HEK293 (cell line): Measurements from ENCODE around the gene RNF7.

ENCODE experiments used
- GLI2 ChIP-seq: fragments of 450-650 bp; formaldehyde crosslinking; IDR thresholded peaks from 2 replicates; pipeline ENCODE4; 2017; ENCODE audit warnings: missing biosample characterization, missing genetic modification characterization, low read depth, borderline replicate concordance
- OVOL3 ChIP-seq: fragments of 450-650 bp; formaldehyde crosslinking; IDR thresholded peaks from 2 replicates; pipeline ENCODE4 v1.5.1; 2016; ENCODE audit warnings: missing biosample characterization, missing genetic modification characterization
- REPIN1 ChIP-seq: fragments of 450-650 bp; formaldehyde crosslinking; IDR thresholded peaks from 2 replicates; pipeline ENCODE4 v1.5.1; 2017; ENCODE audit warnings: missing biosample characterization, missing genetic modification characterization, low read depth
- ZNF350 ChIP-seq: fragments of 450-650 bp; formaldehyde crosslinking; IDR thresholded peaks from 2 replicates; pipeline ENCODE4 v1.5.0; 2017; ENCODE audit warnings: missing biosample characterization, mild to moderate bottlenecking, missing genetic modification characterization
- ZNF501 ChIP-seq: fragments of 450-650 bp; formaldehyde crosslinking; IDR thresholded peaks from 2 replicates; pipeline ENCODE4 v1.5.1; 2016; ENCODE audit warnings: missing biosample characterization, missing genetic modification characterization
- TF ChIP-seq, protein P1 (sequence below): fragments of 450-650 bp; formaldehyde crosslinking; IDR thresholded peaks from 2 replicates; pipeline ENCODE4 v1.5.1; 2016; ENCODE audit warnings: missing biosample characterization, missing genetic modification characterization

GRCh38 chr3:141764986-141765385 is 26.9 kb downstream of the RNF7 start:
- no peak for TF ChIP-seq REPIN1 (tag by site-specific recombination)
- TF ChIP-seq ZNF350 (tag by site-specific recombination), result no peak
- TF ChIP-seq, protein P1, sequence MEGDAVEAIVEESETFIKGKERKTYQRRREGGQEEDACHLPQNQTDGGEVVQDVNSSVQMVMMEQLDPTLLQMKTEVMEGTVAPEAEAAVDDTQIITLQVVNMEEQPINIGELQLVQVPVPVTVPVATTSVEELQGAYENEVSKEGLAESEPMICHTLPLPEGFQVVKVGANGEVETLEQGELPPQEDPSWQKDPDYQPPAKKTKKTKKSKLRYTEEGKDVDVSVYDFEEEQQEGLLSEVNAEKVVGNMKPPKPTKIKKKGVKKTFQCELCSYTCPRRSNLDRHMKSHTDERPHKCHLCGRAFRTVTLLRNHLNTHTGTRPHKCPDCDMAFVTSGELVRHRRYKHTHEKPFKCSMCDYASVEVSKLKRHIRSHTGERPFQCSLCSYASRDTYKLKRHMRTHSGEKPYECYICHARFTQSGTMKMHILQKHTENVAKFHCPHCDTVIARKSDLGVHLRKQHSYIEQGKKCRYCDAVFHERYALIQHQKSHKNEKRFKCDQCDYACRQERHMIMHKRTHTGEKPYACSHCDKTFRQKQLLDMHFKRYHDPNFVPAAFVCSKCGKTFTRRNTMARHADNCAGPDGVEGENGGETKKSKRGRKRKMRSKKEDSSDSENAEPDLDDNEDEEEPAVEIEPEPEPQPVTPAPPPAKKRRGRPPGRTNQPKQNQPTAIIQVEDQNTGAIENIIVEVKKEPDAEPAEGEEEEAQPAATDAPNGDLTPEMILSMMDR (tag by site-specific recombination), result no peak
- TF ChIP-seq GLI2 (tag by site-specific recombination), result no peak
- no peak for TF ChIP-seq ZNF501 (tag by site-specific recombination)
- TF ChIP-seq OVOL3, result no peak
